PC-9 (cell line): Measurements from ENCODE around the gene OLFML1. TPM values are rescaled to one million over a fixed set of nuclear protein-coding genes. Genes with fewer than 3 reads are reported as not detected.

ENCODE experiments used
- Bru-seq: library from RNA; stranded (reverse); fragments of 400-500 nt; gene quantifications from one replicate; lab custom pipeline; 2021; lab: Mats Ljungman, UMichigan
- BruChase-seq, 2 experiments: library from RNA; stranded (reverse); fragments of 400-500 nt; gene quantifications; one replicate each; lab custom pipeline; 2021; lab: Mats Ljungman, UMichigan
- BruUV-seq: library from RNA; stranded (reverse); fragments of 400-500 nt; replicated peaks from 2 replicates; lab custom pipeline; 2021; lab: Mats Ljungman, UMichigan
- CTCF ChIA-PET: fragments of 300-600 bp; sonication (Branson Sonifier 250); formaldehyde crosslinking; loops from one replicate; lab custom pipeline; 2022; ENCODE audit warnings: antibody characterized with exemption; lab: Charles Lee
- POLR2A ChIA-PET: fragments of 300-600 bp; sonication (Branson Sonifier 250); formaldehyde crosslinking; loops from one replicate; lab custom pipeline; 2022; ENCODE audit warnings: antibody characterized with exemption; ENCODE audit not compliant: unreplicated experiment; lab: Charles Lee
- DNase-seq, 2 experiments: peaks; one replicate each; pipeline versions ENCODE4 v3.0.0 to v3.0.0-alpha.2; 2015 to 2022; ENCODE audit warnings: mixed read lengths in 1 of 2
- H2AFZ ChIP-seq: fragments of 200-600 bp; sonication (generic); 2 replicates; pipeline ENCODE4 v1.8.1; 2017; ENCODE audit warnings: antibody characterized with exemption
- H3F3A ChIP-seq: fragments of 200-600 bp; sonication (generic); 2 replicates; pipeline ENCODE4 v1.8.1; 2017; ENCODE audit warnings: antibody characterized with exemption, mild to moderate bottlenecking, low read depth; ENCODE audit not compliant: insufficient read depth
- H3K27ac ChIP-seq: fragments of 200-600 bp; sonication (generic); 2 replicates; pipeline ENCODE4 v1.6.1; 2016; ENCODE audit warnings: mixed run types
- H3K27me3 ChIP-seq: fragments of 200-600 bp; sonication (generic); 2 replicates; pipeline ENCODE4 v1.6.1; 2016; ENCODE audit warnings: low read depth, mixed run types; ENCODE audit not compliant: insufficient read depth
- H3K36me3 ChIP-seq: fragments of 200-600 bp; sonication (generic); 2 replicates; pipeline ENCODE4 v1.6.1; 2016; ENCODE audit warnings: low read depth, mixed run types
- H3K4me1 ChIP-seq: fragments of 200-600 bp; sonication (generic); replicated peaks from 2 replicates; pipeline ENCODE4 v1.6.1; 2016; ENCODE audit warnings: mixed run types; ENCODE audit not compliant: insufficient read depth
- H3K4me2 ChIP-seq: fragments of 200-600 bp; sonication (generic); 2 replicates; pipeline ENCODE4 v1.6.1; 2017; ENCODE audit warnings: mixed run types
- H3K4me3 ChIP-seq: fragments of 200-600 bp; sonication (generic); 2 replicates; pipeline ENCODE4 v1.6.1; 2016; ENCODE audit warnings: mixed run types
- H3K79me2 ChIP-seq: fragments of 200-600 bp; sonication (generic); 2 replicates; pipeline ENCODE4 v1.6.1; 2017; ENCODE audit warnings: low read depth, mixed run types
- H3K9me2 ChIP-seq: fragments of 200-600 bp; sonication (generic); 2 replicates; pipeline ENCODE4 v1.8.1; 2017; ENCODE audit warnings: mild to moderate bottlenecking; ENCODE audit not compliant: insufficient read depth
- H3K9me3 ChIP-seq: fragments of 200-600 bp; sonication (generic); 2 replicates; pipeline ENCODE4 v1.8.1; 2016; ENCODE audit warnings: low read depth; ENCODE audit not compliant: insufficient read depth
- H4K20me1 ChIP-seq: fragments of 200-600 bp; sonication (generic); 2 replicates; pipeline ENCODE4 v1.8.1; 2017; ENCODE audit not compliant: insufficient read depth
- CTCF ChIP-seq: fragments of 200-600 bp; sonication (generic); conservative IDR thresholded peaks from 2 replicates; pipeline ENCODE4 v1.6.1; 2017; ENCODE audit warnings: mixed run types, antibody characterized with exemption, mild to moderate bottlenecking, moderate library complexity
- EZH2 ChIP-seq: fragments of 200-600 bp; sonication (generic); IDR thresholded peaks from 2 replicates; pipeline ENCODE4 v1.8.0; 2017; ENCODE audit warnings: antibody characterized with exemption, low read depth
- intact Hi-C: fragments of 100-400 bp; cut with micrococcal nuclease; formaldehyde crosslinking; loops from one replicate; pipeline ENCODE4 v1.10.0; 2022; ENCODE audit not compliant: unreplicated experiment
- long read RNA-seq: library from polyadenylated mRNA; stranded (forward); transcript quantifications from one replicate; pipeline ENCODE4 v2.0.0, GENCODE V29; 2022
- total RNA-seq: library from RNA; stranded (reverse); gene quantifications from 2 replicates; pipeline ENCODE4 v1.2.3, GENCODE V29; 2021

OLFML1 gene
- total RNA-seq = not detected in 2 replicates
- not detected for Bru-seq, nascent RNA
- not detected for BruChase-seq, experiment 1, labeled RNA remaining after a 2-hour chase
- not detected for BruChase-seq, experiment 2, labeled RNA remaining after a 6-hour chase
- long read RNA-seq = 0 reads

- Histone ChIP-seq H3F3A (no peaks in the 10 kb centered on the region), H3K27me3 (no peaks in the 10 kb centered on the region), H3K9me2 (no peaks in the 10 kb centered on the region), H3K4me3 (no peak within 1 kb of the TSS), H2AFZ (no peak within 1 kb of the TSS), H3K4me2 (no peak within 1 kb of the TSS), H3K9me3 (no peaks in the 10 kb centered on the region), H3K36me3 (no peaks in the 10 kb centered on the region), H3K79me2 (no peaks in the 10 kb centered on the region), H3K27ac (0 out of 2 replicates have a peak within 1 kb of the TSS, but pooled peaks have one; percentile 16), H3K4me1 (no peaks in the 10 kb centered on the region; the same call in 1 of the 2 replicates), H4K20me1 (no peaks in the 10 kb centered on the region)
- no peak for TF ChIP-seq CTCF
- TF ChIP-seq EZH2 = no peak
- BruUV-seq = no TSS peak
- POLR2A ChIA-PET = no interaction called here
- DNase-seq = no peak
- CTCF ChIA-PET = no interaction called here
- intact Hi-C loops = no loop called here
Measured at GRCh38 chr11:7485186-7486097, at the start of gene OLFML1. OLFML1 (plus strand) TSS chr11:7485506; CDS start chr11:7485876, 370 bp downstream.

- H3K9me3 ChIP-seq = no peaks in the 10 kb centered on the region
- H2AFZ ChIP-seq = no peak overlapping the region
- no peaks in the 10 kb centered on the region for H3K9me2 ChIP-seq
- BruUV-seq = no TSS peak
- CTCF ChIA-PET = no interaction called here
- H3K4me1 ChIP-seq = no peaks in the 10 kb centered on the region
- H3K27ac ChIP-seq = no peak overlapping the region
- H3K4me3 ChIP-seq = no peak overlapping the region
- no peaks in the 10 kb centered on the region for H4K20me1 ChIP-seq
- no peak for DNase-seq
- intact Hi-C loops = no loop called here
- no peaks in the 10 kb centered on the region for H3K27me3 ChIP-seq
- H3K36me3 ChIP-seq = no peaks in the 10 kb centered on the region
- no peak for TF ChIP-seq EZH2
- no peak for TF ChIP-seq CTCF
- H3K4me2 ChIP-seq = no peak overlapping the region
- POLR2A ChIA-PET = no interaction called here
- H3K79me2 ChIP-seq = no peaks in the 10 kb centered on the region
- H3F3A ChIP-seq = no peaks in the 10 kb centered on the region
Measured at GRCh38 chr11:7436146-7436545, 49.2 kb upstream of the OLFML1 start.

GRCh38 chr11:7436657-7437056, 48.6 kb upstream of the OLFML1 start:
- H3F3A ChIP-seq = no peaks in the 10 kb centered on the region
- BruUV-seq = no TSS peak
- H3K79me2 ChIP-seq = no peaks in the 10 kb centered on the region
- no peak for TF ChIP-seq CTCF
- TF ChIP-seq EZH2 = no peak
- no peaks in the 10 kb centered on the region for H3K27me3 ChIP-seq
- H3K36me3 ChIP-seq = no peaks in the 10 kb centered on the region
- ChIA-PET POLR2A (no interaction called here), CTCF (no interaction called here)
- H3K4me2 ChIP-seq = no peak overlapping the region
- no peak overlapping the region for H2AFZ ChIP-seq
- no peak for DNase-seq
- H4K20me1 ChIP-seq = no peaks in the 10 kb centered on the region
- no peaks in the 10 kb centered on the region for H3K9me3 ChIP-seq
- intact Hi-C loops = no loop called here
- no peaks in the 10 kb centered on the region for H3K4me1 ChIP-seq
- no peak overlapping the region for H3K4me3 ChIP-seq
- H3K9me2 ChIP-seq = no peaks in the 10 kb centered on the region
- no peak overlapping the region for H3K27ac ChIP-seq
